Measurements from ENCODE around the gene FCMR.
"Not testable (repeated sequence)": the region's sequence is repeated elsewhere in the genome, so short reads cannot be mapped to it uniquely, and the experiment has no call there.

FCMR gene

GRCh38 chr1:206929524-206929923, 7.8 kb upstream of the FCMR start:
- Histone ChIP-seq H3K27ac (no peak overlapping the region), H3K9me3 (no peaks in the 10 kb centered on the region), H3K4me1 (ENCODE audit: control insufficient read depth in 1 of 2, insufficient read depth in 1 of 2, low read depth in 1 of 2, low read length in 1 of 2) (no peaks in the 10 kb centered on the region), H3K4me3 (ENCODE audit: low read depth in 1 of 2, low read length in 1 of 2) (no peak overlapping the region), H3K27me3 (no peaks in the 10 kb centered on the region), H3K36me3 (no peaks in the 10 kb centered on the region)
- no peak for TF ChIP-seq CTCF (IDR thresholded peaks at IDR 0.05)

- no peaks in the 10 kb centered on the region for H3K27me3 ChIP-seq
- no peak overlapping the region for H3K4me3 ChIP-seq (ENCODE audit: low read depth in 1 of 2, low read length in 1 of 2)
- no peak for TF ChIP-seq CTCF (IDR thresholded peaks at IDR 0.05)
- H3K9me3 ChIP-seq: no peaks in the 10 kb centered on the region
- H3K36me3 ChIP-seq: no peaks in the 10 kb centered on the region
- H3K4me1 ChIP-seq (ENCODE audit: control insufficient read depth in 1 of 2, insufficient read depth in 1 of 2, low read depth in 1 of 2, low read length in 1 of 2): peaks cover 27 to 31% of the 10 kb centered on the region in 2 experiments
- H3K27ac ChIP-seq: no peak overlapping the region
Measured at GRCh38 chr1:206926286-206926685, 4.5 kb upstream of the FCMR start.

- Histone ChIP-seq H3K27me3 (no peaks in the 10 kb centered on the region), H3K4me1 (ENCODE audit: control insufficient read depth in 1 of 2, insufficient read depth in 1 of 2, low read depth in 1 of 2, low read length in 1 of 2) (peaks cover 32 to 40% of the 10 kb centered on the region in 2 experiments), H3K27ac (peak overlapping the region; percentile 37), H3K4me3 (ENCODE audit: low read depth in 1 of 2, low read length in 1 of 2) (no peak overlapping the region), H3K9me3 (no peaks in the 10 kb centered on the region), H3K36me3 (no peaks in the 10 kb centered on the region)
- TF ChIP-seq CTCF (IDR thresholded peaks at IDR 0.05): no peak
Measured at GRCh38 chr1:206925106-206925736, 3.5 kb upstream of the FCMR start.

GRCh38 chr1:206924592-206925105, 2.9 kb upstream of the FCMR start:
- Histone ChIP-seq H3K9me3 (no peaks in the 10 kb centered on the region), H3K4me3 (ENCODE audit: low read depth in 1 of 2, low read length in 1 of 2) (no peak overlapping the region), H3K36me3 (no peaks in the 10 kb centered on the region), H3K27ac (peak overlapping the region; percentile 37), H3K4me1 (ENCODE audit: control insufficient read depth in 1 of 2, insufficient read depth in 1 of 2, low read depth in 1 of 2, low read length in 1 of 2) (peaks cover 32 to 40% of the 10 kb centered on the region in 2 experiments), H3K27me3 (no peaks in the 10 kb centered on the region)
- TF ChIP-seq CTCF (IDR thresholded peaks at IDR 0.05): no peak

GRCh38 chr1:206923961-206924557, 2.3 kb upstream of the FCMR start:
- not testable (repeated sequence) for H3K9me3 ChIP-seq; H3K36me3 ChIP-seq; H3K27me3 ChIP-seq; H3K4me3 ChIP-seq (ENCODE audit: low read depth in 1 of 2, low read length in 1 of 2)
- Histone ChIP-seq H3K27ac (peak overlapping the region; percentile 90), H3K4me1 (ENCODE audit: control insufficient read depth in 1 of 2, insufficient read depth in 1 of 2, low read depth in 1 of 2, low read length in 1 of 2) (peaks cover 32 to 40% of the 10 kb centered on the region in 2 experiments)

Measured in neutrophil (primary cell).